ENCODE results near the gene CSF2.
A peak's percentile ranks its signal among the peaks of the same experiment; 100 is the strongest.
"Not testable (repeated sequence)": the region's sequence is repeated elsewhere in the genome, so short reads cannot be mapped to it uniquely, and the experiment has no call there.

CSF2 gene

DNA sequence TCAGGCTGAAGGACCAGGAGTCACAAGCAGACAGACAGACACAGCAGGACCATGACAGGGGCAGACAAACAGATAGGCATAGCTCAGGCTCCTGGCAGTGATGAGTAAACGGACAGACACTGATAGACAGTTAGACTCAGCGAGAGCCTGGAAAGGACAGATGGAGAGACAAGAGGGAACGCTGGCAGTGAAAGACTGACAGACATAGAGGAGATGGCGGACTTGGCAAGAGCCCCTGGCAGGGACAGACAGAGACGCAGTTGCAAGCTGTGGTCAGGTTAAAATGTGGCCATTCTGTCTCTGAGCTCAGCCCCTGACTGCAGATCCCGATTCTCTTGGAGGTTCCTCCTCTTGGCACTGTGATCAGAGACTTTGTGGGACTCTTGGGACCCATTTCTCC lies 13.6 kb downstream of the CSF2 start:
- no peak for DNase-seq (ENCODE audit: low read depth)

DNA sequence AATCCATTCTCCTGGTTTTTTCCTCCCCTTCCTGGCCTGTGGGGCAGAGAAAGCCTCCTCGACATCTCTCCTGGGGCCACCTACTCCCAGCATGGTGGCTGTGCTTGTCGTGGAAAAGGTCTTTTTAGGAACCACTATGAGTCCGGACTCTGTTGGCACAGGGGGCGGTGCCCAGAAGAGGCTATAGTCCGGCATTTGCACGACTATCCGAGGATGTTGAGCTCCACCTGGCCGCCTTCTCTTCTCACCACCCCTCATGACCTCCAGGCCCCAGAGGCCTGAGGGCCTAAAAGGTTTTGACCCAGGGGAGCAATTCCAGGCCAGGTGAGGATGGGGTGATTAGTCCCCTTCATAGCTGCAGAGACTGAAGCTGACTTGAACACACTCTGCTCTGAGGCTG lies 14.1 kb downstream of the CSF2 start:
- no peak for DNase-seq (ENCODE audit: low read depth)

DNA sequence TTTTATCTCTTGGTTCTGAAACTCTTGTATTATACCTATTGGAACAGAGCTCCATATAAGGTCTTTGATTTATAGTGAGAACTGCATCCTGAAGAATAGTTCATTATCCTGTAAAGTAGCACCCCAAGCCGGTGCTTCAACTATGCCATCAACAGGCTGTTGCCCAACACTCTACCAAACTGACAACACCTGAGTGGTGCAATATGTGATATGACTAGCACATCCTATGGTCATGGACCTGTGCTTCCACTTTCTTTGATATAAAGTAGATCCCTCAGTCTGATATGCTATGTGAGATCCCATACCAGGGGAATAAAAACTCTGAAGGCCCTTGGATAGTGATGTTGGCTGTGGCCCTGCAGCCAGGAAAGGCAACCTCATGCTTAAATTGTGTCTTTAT lies 15.8 kb downstream of the CSF2 start:
- DNase-seq (ENCODE audit: low read depth): no peak

DNA sequence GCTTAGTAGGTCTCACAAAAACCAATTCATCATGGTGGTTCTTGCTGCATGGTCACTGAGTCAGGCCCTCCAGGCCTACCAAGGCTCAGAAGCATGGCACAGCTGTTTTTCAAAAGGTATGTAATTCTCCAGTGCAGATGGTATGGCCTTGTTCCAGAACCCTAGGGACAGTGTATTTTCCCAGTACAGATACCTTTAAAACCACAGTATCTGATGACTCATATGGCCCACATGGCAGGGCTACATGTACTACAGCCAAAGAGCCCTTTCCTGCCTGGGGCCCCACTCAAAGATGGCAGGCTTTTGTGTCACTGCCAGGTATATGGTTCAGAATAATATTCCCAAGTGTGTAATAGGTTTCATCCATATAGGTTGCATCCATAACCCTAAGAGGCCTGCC lies 16.5 kb downstream of the CSF2 start:
- DNase-seq (ENCODE audit: low read depth): peak; percentile 95

DNA sequence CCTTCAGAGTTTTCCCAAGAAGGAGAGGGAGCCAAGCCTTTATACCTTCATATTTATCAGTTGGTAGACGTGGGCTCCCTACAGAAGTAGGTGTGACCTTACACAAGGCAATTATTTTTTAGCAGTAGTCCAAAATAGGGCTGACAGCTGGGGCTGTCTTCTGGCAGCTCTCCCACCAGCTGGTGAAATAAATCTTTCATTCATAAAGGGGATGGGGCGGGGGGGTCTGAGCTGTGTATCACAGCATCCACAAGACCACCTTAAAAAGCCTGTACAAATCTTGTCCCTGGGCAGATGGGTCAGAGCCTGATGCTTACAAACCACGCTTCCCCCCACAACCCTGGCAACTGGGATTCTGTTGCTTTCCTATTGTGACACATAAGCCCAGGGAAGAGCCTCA lies 19.7 kb downstream of the CSF2 start:
- DNase-seq (ENCODE audit: low read depth): no peak

DNA sequence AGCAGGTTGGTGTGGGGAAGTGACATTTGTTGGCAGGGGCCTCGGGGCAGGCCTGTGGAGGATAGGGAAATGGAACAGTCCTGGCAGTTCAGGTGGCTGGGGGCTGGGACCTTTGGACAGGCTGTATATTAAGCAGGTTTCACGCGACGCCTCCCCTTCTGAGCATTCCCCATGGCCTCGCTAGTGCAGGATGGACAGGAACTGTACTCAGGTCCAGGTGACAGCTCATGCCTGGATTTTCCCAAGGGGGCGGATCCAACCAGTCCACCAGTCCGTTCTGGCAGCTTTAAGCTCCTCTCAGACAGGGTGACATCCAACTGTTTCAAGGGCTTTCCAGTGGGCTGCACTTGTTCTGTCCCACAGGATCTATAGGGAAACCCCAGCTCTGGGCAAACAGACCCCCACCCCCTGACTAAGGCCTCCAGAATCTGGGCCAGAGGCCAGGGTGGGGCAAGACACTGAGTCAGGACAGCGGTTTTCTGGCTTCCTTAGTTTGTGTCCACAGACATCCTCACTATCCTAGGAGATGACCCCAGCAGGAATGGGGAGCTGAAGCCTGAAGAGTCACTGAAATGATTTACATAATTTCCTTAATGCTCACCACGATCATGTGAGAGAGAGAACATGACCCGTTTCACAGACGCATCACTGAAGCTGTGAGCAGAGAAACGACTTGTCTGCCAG lies 20.9 kb downstream of the CSF2 start:
- DNase-seq (ENCODE audit: low read depth): peak; percentile 98

DNA sequence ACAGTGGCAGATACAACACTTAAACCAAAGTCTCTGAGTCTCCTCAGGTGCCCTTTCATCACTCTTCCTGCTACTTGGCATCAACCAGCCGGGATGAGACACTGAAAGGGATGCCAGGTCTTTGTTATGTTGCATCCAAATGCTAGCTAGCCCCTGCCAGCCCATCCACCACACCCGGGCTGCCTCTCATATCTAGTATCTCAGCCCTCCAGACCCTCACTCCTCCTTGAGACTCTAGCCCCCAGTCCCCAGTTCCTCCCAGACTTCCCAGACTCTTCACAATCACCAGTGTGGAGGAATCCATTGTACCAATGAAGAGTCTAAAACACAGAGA lies 21.5 kb downstream of the CSF2 start:
- DNase-seq (ENCODE audit: low read depth): no peak

DNA sequence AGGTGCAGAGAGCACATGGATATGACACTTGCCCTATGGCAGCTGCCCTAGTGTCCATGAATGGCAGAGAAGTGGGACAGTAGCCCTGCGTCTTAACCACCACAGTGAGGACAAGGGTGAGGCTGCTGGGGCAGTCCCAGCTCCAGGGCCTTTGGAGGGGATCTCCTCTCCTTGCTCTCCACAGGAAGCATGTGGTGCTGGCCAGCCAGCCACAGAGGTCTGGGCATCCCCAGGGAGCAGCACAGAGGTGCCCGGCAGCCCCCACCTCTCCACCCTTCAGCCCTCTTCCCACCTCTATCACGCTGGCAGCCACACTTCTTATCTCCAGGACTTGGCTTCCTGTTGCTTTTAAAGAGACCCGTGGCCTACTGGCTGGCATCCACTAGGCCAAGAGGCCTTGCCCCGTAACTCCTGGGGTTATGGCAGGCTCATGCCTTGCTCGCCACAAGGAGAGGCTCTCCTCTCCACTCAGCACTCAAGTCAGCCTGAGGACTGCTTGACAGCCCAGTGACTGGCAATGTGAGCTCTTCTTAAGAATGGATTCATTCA lies 21.9 kb downstream of the CSF2 start:
- no peak for DNase-seq (ENCODE audit: low read depth)

DNA sequence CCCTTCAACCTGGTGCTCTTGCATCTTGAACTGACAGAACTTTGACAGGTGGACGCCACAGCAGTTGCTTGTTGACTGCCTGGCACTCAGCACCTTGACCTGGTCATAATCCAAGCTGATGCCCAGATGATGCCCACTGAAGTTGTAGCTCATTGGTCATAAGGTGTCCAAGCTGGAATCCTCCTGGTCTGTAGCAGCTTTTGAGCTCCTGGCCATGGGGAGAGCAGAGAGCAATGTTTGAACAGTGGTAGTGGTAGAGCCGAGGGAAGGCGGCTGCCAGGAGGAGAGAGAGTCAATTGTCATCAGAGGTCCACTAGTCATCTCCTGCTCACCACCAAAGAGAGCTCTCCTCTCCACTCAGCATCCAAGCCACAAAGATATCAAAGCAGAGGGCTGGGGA lies 23.3 kb downstream of the CSF2 start:
- no peak for DNase-seq (ENCODE audit: low read depth)

DNA sequence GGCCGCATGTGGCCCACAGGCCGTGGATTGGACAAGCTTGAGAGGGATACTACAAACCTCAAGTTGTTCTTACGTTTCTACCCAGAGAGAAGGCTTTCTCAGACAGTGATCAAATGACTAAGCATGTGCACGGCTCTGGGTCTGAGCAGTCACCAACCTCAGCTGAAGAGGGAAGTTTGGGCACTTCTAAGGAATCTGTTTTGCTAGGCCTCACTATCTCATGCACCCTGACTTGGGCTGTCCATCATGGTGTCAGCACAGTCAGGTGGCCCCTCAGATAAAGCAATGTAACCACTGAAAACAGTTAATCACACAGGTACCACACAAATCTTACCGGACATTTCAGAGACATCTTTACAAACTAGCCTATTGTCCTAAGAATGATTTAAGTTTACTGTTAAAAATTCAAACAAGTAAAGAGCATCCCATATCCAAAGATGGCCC lies 24.6 kb downstream of the CSF2 start:
- DNase-seq (ENCODE audit: low read depth): no peak

DNA sequence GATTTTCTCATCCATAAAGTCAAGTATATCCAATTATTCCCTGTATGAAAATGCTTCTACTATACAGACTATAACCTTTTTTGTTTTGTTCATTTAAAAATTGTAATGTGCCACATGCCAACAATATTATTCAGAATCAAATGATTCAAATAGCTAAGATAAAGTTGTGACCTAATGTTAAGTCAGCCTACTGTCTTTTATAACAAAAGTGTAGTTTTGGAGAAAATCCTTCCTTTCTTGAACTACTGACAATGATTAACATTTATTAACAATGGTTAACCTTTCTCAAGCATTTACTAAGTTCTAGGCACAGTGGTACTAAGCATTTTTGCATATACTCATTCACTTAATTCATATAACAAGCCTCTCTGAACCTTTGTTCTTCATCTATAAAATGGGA lies 25.0 kb downstream of the CSF2 start:
- DNase-seq (ENCODE audit: low read depth): no peak

DNA sequence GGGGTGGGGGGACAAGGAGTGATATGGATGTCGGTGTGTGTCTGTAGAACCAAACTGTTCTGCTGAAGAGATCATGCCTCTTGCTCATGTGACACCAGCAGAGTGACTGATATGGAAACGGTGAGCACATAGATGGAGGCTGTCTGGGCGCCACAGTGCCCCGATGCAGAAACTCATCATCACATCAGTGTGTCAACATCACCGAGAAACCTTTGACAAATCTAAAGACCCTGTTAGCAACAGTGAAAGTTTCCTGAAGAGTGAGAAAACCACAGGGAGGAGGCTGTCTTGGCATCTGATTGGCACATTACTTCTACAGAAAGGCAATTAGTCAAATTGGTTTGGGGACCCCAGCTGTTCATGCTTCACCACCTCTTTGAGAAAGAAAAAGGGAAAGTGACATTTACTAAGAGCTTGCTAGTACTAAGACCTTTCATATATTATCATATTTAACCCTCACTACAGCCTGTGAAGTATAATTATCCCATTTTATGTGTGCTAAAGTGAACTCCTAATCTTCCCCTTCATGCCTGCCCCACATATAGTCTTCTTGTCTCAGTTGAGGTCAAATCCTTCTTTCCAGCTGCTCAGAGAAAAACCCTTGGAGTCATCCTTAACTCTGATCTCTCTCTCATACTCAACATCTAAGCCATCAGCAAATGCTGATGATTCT lies 25.6 kb downstream of the CSF2 start:
- DNase-seq (ENCODE audit: low read depth): no peak

DNA sequence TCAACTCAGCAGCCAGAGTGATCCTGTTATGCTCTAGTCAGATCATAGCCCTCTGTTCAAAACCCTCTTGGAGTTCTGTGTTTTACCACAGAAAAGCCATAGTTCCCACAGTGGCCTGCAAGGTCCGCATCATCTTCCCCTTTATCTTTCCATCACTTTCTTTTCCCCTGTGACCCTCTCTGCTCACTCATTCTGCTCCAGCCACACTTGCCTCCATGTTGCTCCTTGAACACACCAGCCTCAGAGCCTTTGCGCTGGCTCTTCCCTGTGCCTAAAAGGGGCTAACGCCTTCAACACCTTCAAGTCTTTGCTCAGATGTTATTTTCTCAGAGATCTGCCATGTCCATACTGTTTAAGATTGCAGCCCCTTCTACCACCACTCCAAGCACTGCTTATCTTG lies 26.3 kb downstream of the CSF2 start:
- no peak for DNase-seq (ENCODE audit: low read depth)

DNA sequence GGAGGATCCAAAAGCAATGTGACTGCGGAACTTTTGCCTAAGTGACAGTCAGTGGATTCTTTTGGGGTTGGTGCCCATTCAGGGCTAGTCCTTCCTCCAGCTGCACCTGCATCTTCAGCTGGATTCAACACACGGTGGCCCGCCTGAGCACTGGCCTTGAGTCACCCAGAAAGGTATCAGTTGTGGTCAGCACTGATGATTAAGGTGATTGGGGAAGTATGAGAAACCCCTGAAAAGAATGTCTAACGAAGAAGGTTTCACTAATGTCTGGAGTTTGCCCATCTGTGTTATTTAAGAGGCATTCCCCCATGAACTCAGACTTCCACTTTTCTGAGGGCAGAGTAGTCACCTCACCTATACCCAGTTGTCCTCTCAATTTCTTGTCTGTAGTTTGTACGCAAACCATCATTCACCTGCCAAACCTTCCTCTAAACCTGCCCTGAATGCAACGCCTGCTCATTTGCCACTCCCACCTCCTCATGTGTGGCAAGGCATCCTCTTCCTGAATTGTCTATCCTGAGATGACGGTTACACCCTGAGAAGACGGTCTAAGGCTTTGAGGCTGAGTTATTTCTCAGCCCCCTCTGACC lies 27.2 kb downstream of the CSF2 start:
- DNase-seq (ENCODE audit: low read depth): no peak

DNA sequence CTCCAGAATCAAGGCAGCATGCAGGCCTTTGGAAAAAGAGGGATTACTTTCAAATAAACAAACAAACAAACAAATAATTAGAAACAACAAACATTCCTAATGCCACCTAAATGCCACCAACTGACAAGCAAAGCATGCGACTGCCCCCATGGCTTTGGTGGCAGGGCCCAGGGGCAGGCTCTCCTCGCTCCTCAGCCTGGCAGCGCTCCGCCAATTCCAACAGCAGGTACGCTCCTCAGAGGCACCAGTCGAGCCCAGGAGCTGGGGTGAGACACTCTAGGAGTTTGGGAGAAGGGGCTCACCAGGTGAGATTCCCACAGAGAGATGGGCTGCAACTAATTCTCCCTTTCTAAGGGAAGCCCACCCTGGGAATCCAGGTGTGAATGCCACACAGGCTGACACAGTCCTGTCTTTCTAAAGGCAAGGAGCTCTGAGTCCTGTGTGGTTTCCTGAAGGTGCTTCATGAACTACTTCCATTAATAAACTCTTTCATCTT lies 27.8 kb downstream of the CSF2 start:
- no peak for DNase-seq (ENCODE audit: low read depth)

DNA sequence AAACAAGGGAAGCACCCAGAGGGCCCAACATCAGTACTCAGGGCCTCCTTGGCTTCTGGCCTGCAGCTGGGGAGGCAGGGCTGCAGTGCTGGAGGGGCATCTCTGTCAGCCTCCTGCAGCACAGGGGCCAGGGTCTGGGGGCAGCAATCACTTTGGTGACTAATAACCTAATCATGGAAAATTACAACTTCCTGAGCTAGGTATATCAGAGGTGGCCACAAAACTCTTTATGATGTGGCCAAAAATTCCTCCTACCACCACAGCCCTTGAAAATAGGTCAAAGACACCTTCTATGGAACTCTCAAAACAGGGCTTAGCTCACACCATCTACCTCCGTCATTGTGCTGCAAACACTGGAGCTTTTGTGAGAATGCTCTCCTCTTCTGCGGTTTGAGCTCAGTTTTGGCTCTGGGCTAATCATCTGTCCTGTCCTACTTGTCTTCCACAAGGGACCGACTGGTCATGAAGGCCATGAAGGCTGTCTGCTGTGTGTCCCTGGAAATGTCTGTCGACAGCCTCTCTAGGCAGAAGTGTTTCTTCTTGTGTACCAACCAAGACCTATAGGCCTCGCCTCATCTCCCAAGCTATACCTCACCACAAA lies 28.6 kb downstream of the CSF2 start:
- DNase-seq (ENCODE audit: low read depth): no peak

DNA sequence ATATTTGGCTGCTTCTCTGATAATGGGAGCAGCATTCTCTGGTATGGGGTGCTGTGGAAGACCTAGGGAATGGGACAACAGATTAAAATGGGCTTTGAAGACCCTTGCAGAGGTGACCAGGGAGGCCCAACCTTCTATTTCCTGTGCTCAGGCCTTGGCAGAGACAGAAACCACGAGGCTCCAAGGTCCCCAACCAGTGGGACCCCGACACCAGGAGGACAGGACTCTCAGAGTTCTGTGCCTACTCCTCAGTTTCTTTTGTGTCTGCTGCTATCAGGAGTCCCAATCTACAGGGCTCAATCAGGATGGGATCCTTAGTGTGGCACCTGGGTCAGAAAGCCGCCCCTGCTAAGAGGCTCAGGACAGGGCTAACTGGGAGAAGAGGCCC lies 29.3 kb downstream of the CSF2 start:
- DNase-seq (ENCODE audit: low read depth): no peak

DNA sequence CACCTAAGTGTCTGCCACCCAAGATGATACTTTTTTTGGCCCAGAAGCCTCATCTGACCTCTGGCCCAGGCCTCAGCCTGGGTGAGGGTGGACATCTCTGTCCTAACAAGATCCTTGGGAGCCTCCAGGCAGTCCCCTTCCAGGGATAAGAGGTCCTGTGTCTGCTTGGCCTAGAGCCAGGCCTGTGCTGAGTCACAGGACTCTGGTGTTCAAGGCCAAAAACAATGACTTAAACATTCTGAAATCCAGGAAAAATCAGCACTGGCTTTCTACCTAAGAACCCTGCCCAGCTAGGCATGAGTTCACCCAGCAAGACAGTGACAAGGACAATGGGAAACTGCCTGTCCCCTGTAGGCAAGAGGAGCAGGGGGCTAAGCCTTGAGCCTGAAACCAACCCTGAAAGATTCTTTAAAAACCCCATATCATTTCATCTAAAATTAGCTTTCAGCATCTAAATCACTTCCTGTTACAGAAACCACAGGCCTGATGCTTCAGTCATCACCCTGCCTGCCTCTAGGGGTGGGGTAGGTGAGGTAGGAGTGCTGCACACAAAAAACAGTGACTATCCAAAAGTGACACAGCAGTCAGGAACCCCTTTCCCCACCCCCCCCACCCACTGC lies 29.9 kb downstream of the CSF2 start:
- DNase-seq (ENCODE audit: low read depth): peak; percentile 96

DNA sequence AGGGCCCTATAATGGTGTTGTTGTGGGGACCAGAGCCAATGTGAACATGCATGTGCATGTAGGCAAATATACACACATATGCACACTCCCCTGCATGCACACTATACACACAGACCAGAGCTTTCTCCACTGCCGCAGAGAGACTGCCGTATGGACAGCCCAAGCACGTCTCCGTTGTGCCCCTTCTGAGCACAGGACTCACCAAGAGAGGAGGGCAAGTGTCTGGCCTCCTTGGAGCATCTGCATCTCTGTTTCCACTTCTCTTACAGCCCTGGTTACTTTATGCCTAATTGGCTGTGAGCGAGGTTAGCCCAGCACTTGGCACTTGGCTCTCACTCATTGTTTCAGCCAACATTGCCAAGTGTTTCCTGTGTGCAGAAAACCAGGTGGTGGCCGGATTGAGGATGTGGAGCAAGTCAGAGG lies 30.4 kb downstream of the CSF2 start:
- no peak for DNase-seq (ENCODE audit: low read depth)

DNA sequence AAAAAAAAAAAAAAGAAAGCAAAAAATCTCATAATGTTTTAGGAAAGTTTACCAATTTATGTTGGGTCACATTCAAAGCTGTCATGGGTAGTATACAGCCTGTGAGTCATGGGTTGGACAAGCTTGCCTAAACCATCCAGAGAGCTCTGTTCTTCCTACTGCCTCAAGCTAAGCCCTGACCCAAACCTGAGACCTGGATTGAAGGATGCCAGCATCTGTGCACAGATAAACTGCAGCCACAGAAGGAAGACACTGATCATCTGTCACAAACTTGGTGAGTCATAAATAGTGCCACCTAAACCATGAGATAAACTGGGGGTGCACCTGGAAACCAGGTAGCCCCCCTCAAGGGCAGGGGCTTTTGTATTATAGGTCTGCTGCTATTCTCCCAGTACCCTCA lies 31.0 kb downstream of the CSF2 start:
- no peak for DNase-seq (ENCODE audit: low read depth)

DNA sequence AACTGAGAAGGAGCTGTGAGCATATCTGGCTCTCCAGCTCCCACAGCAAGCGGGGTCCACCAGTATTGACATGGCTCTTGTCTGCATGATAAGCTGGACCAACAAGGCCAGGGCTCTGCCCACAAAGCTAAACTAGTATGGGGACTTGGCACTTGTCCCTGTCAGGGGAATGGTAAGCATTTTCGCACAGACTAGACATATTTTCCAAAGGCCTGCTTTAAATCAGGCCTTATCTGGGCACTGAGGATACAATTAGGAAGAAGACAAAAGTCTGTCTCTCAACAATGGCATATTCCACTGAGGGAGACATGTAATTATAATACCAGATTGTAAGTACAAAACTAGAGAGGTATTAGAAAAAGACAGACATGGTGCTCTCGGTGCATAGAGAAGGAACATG lies 32.1 kb downstream of the CSF2 start:
- DNase-seq (ENCODE audit: low read depth): no peak

DNA sequence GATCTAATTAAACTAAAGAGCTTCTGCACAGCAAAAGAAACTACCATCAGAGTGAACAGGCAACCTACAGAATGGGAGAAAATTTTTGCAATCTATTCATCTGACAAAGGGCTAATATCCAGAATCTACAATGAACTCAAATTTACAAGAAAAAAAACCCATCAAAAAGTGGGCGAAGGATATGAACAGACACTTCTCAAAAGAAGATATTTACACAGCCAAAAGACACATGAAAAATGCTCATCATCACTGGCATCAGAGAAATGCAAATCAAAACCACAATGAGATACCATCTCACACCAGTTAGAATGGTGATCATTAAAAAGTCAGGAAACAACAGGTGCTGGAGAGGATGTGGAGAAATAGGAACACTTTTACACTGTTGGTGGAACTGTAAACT lies 34.9 kb downstream of the CSF2 start:
- DNase-seq (ENCODE audit: low read depth): not testable (repeated sequence)
